ENCODE measurements around the gene SARS1. TPM values are rescaled to one million over a fixed set of nuclear protein-coding genes. Genes with fewer than 3 reads are reported as not detected.

Gene SARS1
- total and polyA plus RNA-seq, 2 of the 13 experiments (the other 11 are each of a cell fraction or from before 2014, with no cell fraction given), result 103 to 134 TPM

DNA sequence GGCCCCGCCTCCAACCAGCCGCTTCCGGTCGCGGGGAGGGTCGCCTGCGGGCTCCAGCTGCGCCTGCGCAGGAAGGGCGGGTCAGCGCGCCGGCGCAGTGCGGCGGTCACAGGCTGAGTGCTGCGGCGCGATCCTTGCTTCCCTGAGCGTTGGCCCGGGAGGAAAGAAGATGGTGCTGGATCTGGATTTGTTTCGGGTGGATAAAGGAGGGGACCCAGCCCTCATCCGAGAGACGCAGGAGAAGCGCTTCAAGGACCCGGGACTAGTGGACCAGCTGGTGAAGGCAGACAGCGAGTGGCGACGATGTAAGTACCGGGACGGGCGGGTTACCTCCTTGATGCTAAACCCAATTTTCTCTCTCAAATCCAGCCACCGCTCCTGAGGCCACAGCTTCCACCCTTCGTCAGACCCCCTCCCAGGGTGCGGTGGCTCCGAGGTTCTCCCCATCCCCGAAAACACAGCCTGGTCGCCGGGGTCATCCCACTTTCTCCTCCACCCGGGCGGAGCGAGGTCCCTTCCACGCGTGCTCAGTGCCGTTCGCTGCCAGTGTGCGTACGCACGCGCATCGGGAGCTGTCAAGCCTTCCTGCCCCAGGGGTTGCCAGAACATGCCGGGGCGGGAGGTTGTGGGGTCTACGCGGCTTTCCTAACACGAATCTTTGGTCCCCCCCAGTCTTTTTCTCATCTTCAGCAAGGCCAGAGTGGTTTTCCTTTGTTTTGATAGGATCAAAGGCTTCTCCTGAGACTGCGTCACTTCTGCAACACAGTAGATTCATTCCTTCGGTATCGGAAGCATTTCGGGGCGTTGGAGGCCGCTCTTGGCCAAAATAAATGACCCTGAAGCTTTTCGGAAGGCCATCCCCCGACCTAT is at the start of gene SARS1 (continued):
- TF ChIP-seq, protein P1, sequence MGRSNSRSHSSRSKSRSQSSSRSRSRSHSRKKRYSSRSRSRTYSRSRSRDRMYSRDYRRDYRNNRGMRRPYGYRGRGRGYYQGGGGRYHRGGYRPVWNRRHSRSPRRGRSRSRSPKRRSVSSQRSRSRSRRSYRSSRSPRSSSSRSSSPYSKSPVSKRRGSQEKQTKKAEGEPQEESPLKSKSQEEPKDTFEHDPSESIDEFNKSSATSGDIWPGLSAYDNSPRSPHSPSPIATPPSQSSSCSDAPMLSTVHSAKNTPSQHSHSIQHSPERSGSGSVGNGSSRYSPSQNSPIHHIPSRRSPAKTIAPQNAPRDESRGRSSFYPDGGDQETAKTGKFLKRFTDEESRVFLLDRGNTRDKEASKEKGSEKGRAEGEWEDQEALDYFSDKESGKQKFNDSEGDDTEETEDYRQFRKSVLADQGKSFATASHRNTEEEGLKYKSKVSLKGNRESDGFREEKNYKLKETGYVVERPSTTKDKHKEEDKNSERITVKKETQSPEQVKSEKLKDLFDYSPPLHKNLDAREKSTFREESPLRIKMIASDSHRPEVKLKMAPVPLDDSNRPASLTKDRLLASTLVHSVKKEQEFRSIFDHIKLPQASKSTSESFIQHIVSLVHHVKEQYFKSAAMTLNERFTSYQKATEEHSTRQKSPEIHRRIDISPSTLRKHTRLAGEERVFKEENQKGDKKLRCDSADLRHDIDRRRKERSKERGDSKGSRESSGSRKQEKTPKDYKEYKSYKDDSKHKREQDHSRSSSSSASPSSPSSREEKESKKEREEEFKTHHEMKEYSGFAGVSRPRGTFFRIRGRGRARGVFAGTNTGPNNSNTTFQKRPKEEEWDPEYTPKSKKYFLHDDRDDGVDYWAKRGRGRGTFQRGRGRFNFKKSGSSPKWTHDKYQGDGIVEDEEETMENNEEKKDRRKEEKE (IDR thresholded peaks at IDR 0.05), result no peak
- TF ChIP-seq ZNF382 (CRISPR knock-in tag; IDR thresholded peaks at IDR 0.05; ENCODE audit: borderline replicate concordance) (no peak), BHLHE40 (IDR thresholded peaks at IDR 0.05; ENCODE audit: low read length) (no peak), NFIC (IDR thresholded peaks at IDR 0.05; ENCODE audit: low read length) (no peak), ZNF598 (CRISPR knock-in tag; IDR thresholded peaks at IDR 0.05; ENCODE audit: borderline replicate concordance) (peak; percentile 83; the same call in 1 of the 2 replicates), ZNF644 (CRISPR knock-in tag; IDR thresholded peaks at IDR 0.05; ENCODE audit: low read depth) (no peak), ZNF160 (CRISPR knock-in tag; IDR thresholded peaks at IDR 0.05) (no peak), ZSCAN29 (CRISPR knock-in tag; conservative IDR thresholded peaks at IDR 0.05) (peak; percentile 97), MATR3 (CRISPR knock-in tag; IDR thresholded peaks at IDR 0.05) (no peak), DNMT1 (CRISPR knock-in tag; IDR thresholded peaks at IDR 0.05) (peak; percentile 77; the same call in 1 of the 2 replicates), ZBTB7B (CRISPR knock-in tag; IDR thresholded peaks at IDR 0.05) (no peak), ATF1 (CRISPR knock-in tag; IDR thresholded peaks at IDR 0.05) (no peak), ZNF841 (CRISPR knock-in tag; IDR thresholded peaks at IDR 0.05; ENCODE audit: borderline replicate concordance) (no peak), WIZ (CRISPR knock-in tag; IDR thresholded peaks at IDR 0.05) (no peak)
- TF ChIP-seq, protein P2, sequence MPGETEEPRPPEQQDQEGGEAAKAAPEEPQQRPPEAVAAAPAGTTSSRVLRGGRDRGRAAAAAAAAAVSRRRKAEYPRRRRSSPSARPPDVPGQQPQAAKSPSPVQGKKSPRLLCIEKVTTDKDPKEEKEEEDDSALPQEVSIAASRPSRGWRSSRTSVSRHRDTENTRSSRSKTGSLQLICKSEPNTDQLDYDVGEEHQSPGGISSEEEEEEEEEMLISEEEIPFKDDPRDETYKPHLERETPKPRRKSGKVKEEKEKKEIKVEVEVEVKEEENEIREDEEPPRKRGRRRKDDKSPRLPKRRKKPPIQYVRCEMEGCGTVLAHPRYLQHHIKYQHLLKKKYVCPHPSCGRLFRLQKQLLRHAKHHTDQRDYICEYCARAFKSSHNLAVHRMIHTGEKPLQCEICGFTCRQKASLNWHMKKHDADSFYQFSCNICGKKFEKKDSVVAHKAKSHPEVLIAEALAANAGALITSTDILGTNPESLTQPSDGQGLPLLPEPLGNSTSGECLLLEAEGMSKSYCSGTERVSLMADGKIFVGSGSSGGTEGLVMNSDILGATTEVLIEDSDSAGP (CRISPR knock-in tag; IDR thresholded peaks at IDR 0.05; ENCODE audit: borderline replicate concordance), result peak; percentile 79
- TF ChIP-seq, protein P3, sequence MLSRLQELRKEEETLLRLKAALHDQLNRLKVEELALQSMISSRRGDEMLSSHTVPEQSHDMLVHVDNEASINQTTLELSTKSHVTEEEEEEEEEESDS (CRISPR knock-in tag; IDR thresholded peaks at IDR 0.05; ENCODE audit: borderline replicate concordance), result no peak
- TF ChIP-seq, protein P4, sequence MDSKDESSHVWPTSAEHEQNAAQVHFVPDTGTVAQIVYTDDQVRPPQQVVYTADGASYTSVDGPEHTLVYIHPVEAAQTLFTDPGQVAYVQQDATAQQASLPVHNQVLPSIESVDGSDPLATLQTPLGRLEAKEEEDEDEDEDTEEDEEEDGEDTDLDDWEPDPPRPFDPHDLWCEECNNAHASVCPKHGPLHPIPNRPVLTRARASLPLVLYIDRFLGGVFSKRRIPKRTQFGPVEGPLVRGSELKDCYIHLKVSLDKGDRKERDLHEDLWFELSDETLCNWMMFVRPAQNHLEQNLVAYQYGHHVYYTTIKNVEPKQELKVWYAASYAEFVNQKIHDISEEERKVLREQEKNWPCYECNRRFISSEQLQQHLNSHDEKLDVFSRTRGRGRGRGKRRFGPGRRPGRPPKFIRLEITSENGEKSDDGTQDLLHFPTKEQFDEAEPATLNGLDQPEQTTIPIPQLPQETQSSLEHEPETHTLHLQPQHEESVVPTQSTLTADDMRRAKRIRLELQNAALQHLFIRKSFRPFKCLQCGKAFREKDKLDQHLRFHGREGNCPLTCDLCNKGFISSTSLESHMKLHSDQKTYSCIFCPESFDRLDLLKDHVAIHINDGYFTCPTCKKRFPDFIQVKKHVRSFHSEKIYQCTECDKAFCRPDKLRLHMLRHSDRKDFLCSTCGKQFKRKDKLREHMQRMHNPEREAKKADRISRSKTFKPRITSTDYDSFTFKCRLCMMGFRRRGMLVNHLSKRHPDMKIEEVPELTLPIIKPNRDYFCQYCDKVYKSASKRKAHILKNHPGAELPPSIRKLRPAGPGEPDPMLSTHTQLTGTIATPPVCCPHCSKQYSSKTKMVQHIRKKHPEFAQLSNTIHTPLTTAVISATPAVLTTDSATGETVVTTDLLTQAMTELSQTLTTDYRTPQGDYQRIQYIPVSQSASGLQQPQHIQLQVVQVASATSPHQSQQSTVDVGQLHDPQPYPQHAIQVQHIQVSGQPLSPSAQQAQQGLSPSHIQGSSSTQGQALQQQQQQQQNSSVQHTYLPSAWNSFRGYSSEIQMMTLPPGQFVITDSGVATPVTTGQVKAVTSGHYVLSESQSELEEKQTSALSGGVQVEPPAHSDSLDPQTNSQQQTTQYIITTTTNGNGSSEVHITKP (CRISPR knock-in tag; IDR thresholded peaks at IDR 0.05; ENCODE audit: low read depth), result peak; percentile 36; the same call in 1 of the 2 replicates
- TF ChIP-seq, protein P5, sequence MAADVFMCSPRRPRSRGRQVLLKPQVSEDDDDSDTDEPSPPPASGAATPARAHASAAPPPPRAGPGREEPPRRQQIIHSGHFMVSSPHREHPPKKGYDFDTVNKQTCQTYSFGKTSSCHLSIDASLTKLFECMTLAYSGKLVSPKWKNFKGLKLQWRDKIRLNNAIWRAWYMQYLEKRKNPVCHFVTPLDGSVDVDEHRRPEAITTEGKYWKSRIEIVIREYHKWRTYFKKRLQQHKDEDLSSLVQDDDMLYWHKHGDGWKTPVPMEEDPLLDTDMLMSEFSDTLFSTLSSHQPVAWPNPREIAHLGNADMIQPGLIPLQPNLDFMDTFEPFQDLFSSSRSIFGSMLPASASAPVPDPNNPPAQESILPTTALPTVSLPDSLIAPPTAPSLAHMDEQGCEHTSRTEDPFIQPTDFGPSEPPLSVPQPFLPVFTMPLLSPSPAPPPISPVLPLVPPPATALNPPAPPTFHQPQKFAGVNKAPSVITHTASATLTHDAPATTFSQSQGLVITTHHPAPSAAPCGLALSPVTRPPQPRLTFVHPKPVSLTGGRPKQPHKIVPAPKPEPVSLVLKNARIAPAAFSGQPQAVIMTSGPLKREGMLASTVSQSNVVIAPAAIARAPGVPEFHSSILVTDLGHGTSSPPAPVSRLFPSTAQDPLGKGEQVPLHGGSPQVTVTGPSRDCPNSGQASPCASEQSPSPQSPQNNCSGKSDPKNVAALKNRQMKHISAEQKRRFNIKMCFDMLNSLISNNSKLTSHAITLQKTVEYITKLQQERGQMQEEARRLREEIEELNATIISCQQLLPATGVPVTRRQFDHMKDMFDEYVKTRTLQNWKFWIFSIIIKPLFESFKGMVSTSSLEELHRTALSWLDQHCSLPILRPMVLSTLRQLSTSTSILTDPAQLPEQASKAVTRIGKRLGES (CRISPR knock-in tag; IDR thresholded peaks at IDR 0.05; ENCODE audit: borderline replicate concordance), result no peak

All from HepG2 (cell line).